Mammary epithelial cell (primary cell): ENCODE data around the gene C1QTNF9.

Source experiments
- EZH2 ChIP-seq: IDR thresholded peaks from 2 replicates; pipeline ENCODE4 v1.6.1; 2012; ENCODE audit warnings: low read length, inconsistent platforms, borderline replicate concordance
- TF ChIP-seq, protein P1 (sequence below), 2 donors: IDR thresholded peaks in 1 of 2; conservative IDR thresholded peaks in 1 of 2; 2 replicates each; pipeline ENCODE4 v1.5.1; 2011 to 2012; ENCODE audit warnings: inconsistent platforms in 2 of 2, low read length in 2 of 2, mild to moderate bottlenecking in 2 of 2, control low read depth in 1 of 2, low read depth in 1 of 2; ENCODE audit not compliant: insufficient read depth in 1 of 2; ENCODE audit errors: extremely low read depth in 1 of 2

DNA sequence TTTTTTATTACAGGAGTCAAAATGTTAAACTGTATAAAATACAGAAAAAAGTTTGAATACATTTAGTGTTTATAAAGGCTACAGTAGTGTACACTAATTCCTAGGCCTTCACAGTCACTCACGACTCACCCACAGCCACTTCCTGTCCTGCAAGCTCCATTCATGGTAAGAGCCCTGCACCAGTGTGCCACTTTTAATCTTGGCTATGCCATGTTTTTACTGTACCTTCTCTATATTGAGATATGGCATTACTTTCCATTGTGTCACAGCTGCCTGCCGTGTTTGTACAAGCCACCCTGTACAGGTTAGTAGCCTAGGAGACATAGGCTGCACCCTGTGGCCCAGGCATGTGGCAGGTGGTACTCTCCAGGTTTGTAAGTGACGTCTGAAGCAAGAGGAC is 32.1 kb downstream of the C1QTNF9 start:
- TF ChIP-seq, protein P1, sequence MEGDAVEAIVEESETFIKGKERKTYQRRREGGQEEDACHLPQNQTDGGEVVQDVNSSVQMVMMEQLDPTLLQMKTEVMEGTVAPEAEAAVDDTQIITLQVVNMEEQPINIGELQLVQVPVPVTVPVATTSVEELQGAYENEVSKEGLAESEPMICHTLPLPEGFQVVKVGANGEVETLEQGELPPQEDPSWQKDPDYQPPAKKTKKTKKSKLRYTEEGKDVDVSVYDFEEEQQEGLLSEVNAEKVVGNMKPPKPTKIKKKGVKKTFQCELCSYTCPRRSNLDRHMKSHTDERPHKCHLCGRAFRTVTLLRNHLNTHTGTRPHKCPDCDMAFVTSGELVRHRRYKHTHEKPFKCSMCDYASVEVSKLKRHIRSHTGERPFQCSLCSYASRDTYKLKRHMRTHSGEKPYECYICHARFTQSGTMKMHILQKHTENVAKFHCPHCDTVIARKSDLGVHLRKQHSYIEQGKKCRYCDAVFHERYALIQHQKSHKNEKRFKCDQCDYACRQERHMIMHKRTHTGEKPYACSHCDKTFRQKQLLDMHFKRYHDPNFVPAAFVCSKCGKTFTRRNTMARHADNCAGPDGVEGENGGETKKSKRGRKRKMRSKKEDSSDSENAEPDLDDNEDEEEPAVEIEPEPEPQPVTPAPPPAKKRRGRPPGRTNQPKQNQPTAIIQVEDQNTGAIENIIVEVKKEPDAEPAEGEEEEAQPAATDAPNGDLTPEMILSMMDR (conservative IDR thresholded peaks at IDR 0.05 in 1 of 2, IDR thresholded peaks at IDR 0.05 in 1 of 2; ENCODE audit: extremely low read depth in 1 of 2, insufficient read depth in 1 of 2, low read depth in 1 of 2, low read length in 2 of 2) = no peak
- no peak for TF ChIP-seq EZH2
